ENCODE results near the gene EXOC3L1. TPM values are rescaled to one million over a fixed set of nuclear protein-coding genes. Genes with fewer than 3 reads are reported as not detected.

Gene EXOC3L1
- total RNA-seq (2014; rRNA removed; shearing (Covaris generic)): not detected in 2 replicates
- polyA plus RNA-seq (2014; cell fraction: nucleus; rRNA removed): 2.5 TPM in 1 of 2 replicates, not detected in the other

- no peak for DNase-seq (ENCODE audit: extremely low read depth, low read depth)
Measured at GRCh38 chr16:67190041-67190440, at the start of gene EXOC3L1. Gene EXOC3L1, minus strand, starts transcription at chr16:67190136. Its CDS starts 460 bp downstream, at chr16:67189676.

- no peak for DNase-seq (ENCODE audit: extremely low read depth, low read depth)
Measured at GRCh38 chr16:67238806-67239470, 49.0 kb upstream of the EXOC3L1 start.

GRCh38 chr16:67238278-67238575 is 48.3 kb upstream of the EXOC3L1 start:
- no peak for DNase-seq (ENCODE audit: extremely low read depth, low read depth)

- DNase-seq (ENCODE audit: extremely low read depth, low read depth): no peak
Measured at GRCh38 chr16:67237396-67238277, 47.7 kb upstream of the EXOC3L1 start.

GRCh38 chr16:67236563-67237395 is 46.8 kb upstream of the EXOC3L1 start:
- DNase-seq (ENCODE audit: extremely low read depth, low read depth): peak; percentile 75

- no peak for DNase-seq (ENCODE audit: extremely low read depth, low read depth)
Measured at GRCh38 chr16:67235816-67236562, 46.1 kb upstream of the EXOC3L1 start.

GRCh38 chr16:67234180-67234597 is 44.3 kb upstream of the EXOC3L1 start:
- DNase-seq (ENCODE audit: extremely low read depth, low read depth): no peak

GRCh38 chr16:67233596-67233995 is 43.7 kb upstream of the EXOC3L1 start:
- no peak for DNase-seq (ENCODE audit: extremely low read depth, low read depth)

- no peak for DNase-seq (ENCODE audit: extremely low read depth, low read depth)
Measured at GRCh38 chr16:67230809-67231660, 41.1 kb upstream of the EXOC3L1 start.

- no peak for DNase-seq (ENCODE audit: extremely low read depth, low read depth)
Measured at GRCh38 chr16:67229906-67230808, 40.2 kb upstream of the EXOC3L1 start.

- no peak for DNase-seq (ENCODE audit: extremely low read depth, low read depth)
Measured at GRCh38 chr16:67228905-67229304, 39.0 kb upstream of the EXOC3L1 start.

- DNase-seq (ENCODE audit: extremely low read depth, low read depth): no peak
Measured at GRCh38 chr16:67228034-67228785, 38.3 kb upstream of the EXOC3L1 start.

- DNase-seq (ENCODE audit: extremely low read depth, low read depth): no peak
Measured at GRCh38 chr16:67227567-67227921, 37.6 kb upstream of the EXOC3L1 start.

GRCh38 chr16:67226804-67227566 is 37.0 kb upstream of the EXOC3L1 start, which contains the start of gene TMEM208:
Gene TMEM208, plus strand, starts transcription at chr16:67227130. Its CDS starts 89 bp downstream, at chr16:67227219.
- DNase-seq (ENCODE audit: extremely low read depth, low read depth): peak; percentile 100

GRCh38 chr16:67226295-67226803 is 36.4 kb upstream of the EXOC3L1 start:
- DNase-seq (ENCODE audit: extremely low read depth, low read depth): no peak

GRCh38 chr16:67223992-67224391 is 34.1 kb upstream of the EXOC3L1 start:
- DNase-seq (ENCODE audit: extremely low read depth, low read depth): no peak
